ENCODE measurements around the gene MMP17. TPM values are rescaled to one million over a fixed set of nuclear protein-coding genes. Genes with fewer than 3 reads are reported as not detected.

The MMP17 gene
- total and polyA plus RNA-seq, 2 donors (not counting 1 experiment from before 2014, with no cell fraction given) = 3.2 to 13.5 TPM

GRCh38 chr12:131853832-131854797 is 25.9 kb downstream of the MMP17 start:
- Histone ChIP-seq H3K36me3 (ENCODE audit: control insufficient read depth, insufficient read depth, low read length) (no peaks in the 10 kb centered on the region), H3K9me3 (ENCODE audit: control insufficient read depth, insufficient read depth, low read depth, low read length) (no peaks in the 10 kb centered on the region), H3K9ac (ENCODE audit: insufficient read depth, low read length) (no peak overlapping the region), H3K4me2 (ENCODE audit: extremely low read depth, insufficient read depth, low read length) (no peak overlapping the region), H3K27ac (ENCODE audit: insufficient read depth, low read length) (no peak overlapping the region), H3K4me3 (replicated peaks in 1 of 4; ENCODE audit: control extremely low read depth in 1 of 4, insufficient read depth in 1 of 4, low read depth in 3 of 4, low read length in 4 of 4) (no peak overlapping the region), H4K20me1 (ENCODE audit: control insufficient read depth, extremely low read depth, insufficient read depth, low read length) (no peaks in the 10 kb centered on the region), H3K27me3 (ENCODE audit: control insufficient read depth, insufficient read depth, low read length) (peaks cover 5% of the 10 kb centered on the region), H3K79me2 (ENCODE audit: control insufficient read depth, insufficient read depth, low read length) (no peaks in the 10 kb centered on the region), H3K4me1 (ENCODE audit: control insufficient read depth, extremely low read depth, insufficient read depth, low read length) (no peaks in the 10 kb centered on the region), H2AFZ (ENCODE audit: low read length) (no peak overlapping the region)
- no peak for DNase-seq (ENCODE audit: low read depth in 2 of 2)
- TF ChIP-seq EZH2 (IDR thresholded peaks at IDR 0.05; ENCODE audit: low read length, missing control alignments) = no peak
- no peak for TF ChIP-seq CTCF (conservative IDR thresholded peaks at IDR 0.05 in 1 of 2, IDR thresholded peaks at IDR 0.05 in 1 of 2; ENCODE audit: low read depth in 1 of 2, low read length in 2 of 2)

GRCh38 chr12:131854861-131855476 is 26.8 kb downstream of the MMP17 start:
- Histone ChIP-seq H3K4me1 (ENCODE audit: control insufficient read depth, extremely low read depth, insufficient read depth, low read length) (no peaks in the 10 kb centered on the region), H3K9me3 (ENCODE audit: control insufficient read depth, insufficient read depth, low read depth, low read length) (no peaks in the 10 kb centered on the region), H3K4me2 (ENCODE audit: extremely low read depth, insufficient read depth, low read length) (no peak overlapping the region), H2AFZ (ENCODE audit: low read length) (no peak overlapping the region), H3K27me3 (ENCODE audit: control insufficient read depth, insufficient read depth, low read length) (peaks cover 5% of the 10 kb centered on the region), H3K79me2 (ENCODE audit: control insufficient read depth, insufficient read depth, low read length) (no peaks in the 10 kb centered on the region), H3K27ac (ENCODE audit: insufficient read depth, low read length) (no peak overlapping the region), H3K4me3 (replicated peaks in 1 of 4; ENCODE audit: control extremely low read depth in 1 of 4, insufficient read depth in 1 of 4, low read depth in 3 of 4, low read length in 4 of 4) (no peak overlapping the region), H4K20me1 (ENCODE audit: control insufficient read depth, extremely low read depth, insufficient read depth, low read length) (no peaks in the 10 kb centered on the region), H3K36me3 (ENCODE audit: control insufficient read depth, insufficient read depth, low read length) (no peaks in the 10 kb centered on the region), H3K9ac (ENCODE audit: insufficient read depth, low read length) (no peak overlapping the region)
- no peak for DNase-seq (ENCODE audit: low read depth in 2 of 2)
- TF ChIP-seq EZH2 (IDR thresholded peaks at IDR 0.05; ENCODE audit: low read length, missing control alignments) (no peak), CTCF (conservative IDR thresholded peaks at IDR 0.05 in 1 of 2, IDR thresholded peaks at IDR 0.05 in 1 of 2; ENCODE audit: low read depth in 1 of 2, low read length in 2 of 2) (no peak)

- no peak overlapping the region for H2AFZ ChIP-seq (ENCODE audit: low read length)
- peaks cover 5% of the 10 kb centered on the region for H3K27me3 ChIP-seq (ENCODE audit: control insufficient read depth, insufficient read depth, low read length)
- H3K9me3 ChIP-seq (ENCODE audit: control insufficient read depth, insufficient read depth, low read depth, low read length) = no peaks in the 10 kb centered on the region
- no peaks in the 10 kb centered on the region for H4K20me1 ChIP-seq (ENCODE audit: control insufficient read depth, extremely low read depth, insufficient read depth, low read length)
- no peak for DNase-seq (ENCODE audit: low read depth in 2 of 2)
- H3K4me1 ChIP-seq (ENCODE audit: control insufficient read depth, extremely low read depth, insufficient read depth, low read length) = peaks cover 3% of the 10 kb centered on the region
- H3K36me3 ChIP-seq (ENCODE audit: control insufficient read depth, insufficient read depth, low read length) = no peaks in the 10 kb centered on the region
- no peak overlapping the region for H3K27ac ChIP-seq (ENCODE audit: insufficient read depth, low read length)
- no peaks in the 10 kb centered on the region for H3K79me2 ChIP-seq (ENCODE audit: control insufficient read depth, insufficient read depth, low read length)
- H3K4me3 ChIP-seq (replicated peaks in 1 of 4; ENCODE audit: control extremely low read depth in 1 of 4, insufficient read depth in 1 of 4, low read depth in 3 of 4, low read length in 4 of 4) = no peak overlapping the region
- peak; percentile 16 for TF ChIP-seq EZH2 (IDR thresholded peaks at IDR 0.05; ENCODE audit: low read length, missing control alignments)
- TF ChIP-seq CTCF (conservative IDR thresholded peaks at IDR 0.05 in 1 of 2, IDR thresholded peaks at IDR 0.05 in 1 of 2; ENCODE audit: low read depth in 1 of 2, low read length in 2 of 2) = no peak
- H3K4me2 ChIP-seq (ENCODE audit: extremely low read depth, insufficient read depth, low read length) = no peak overlapping the region
- H3K9ac ChIP-seq (ENCODE audit: insufficient read depth, low read length) = no peak overlapping the region
Observed at GRCh38 chr12:131855521-131856142, 27.4 kb downstream of the MMP17 start.

All from fibroblast of lung (primary cell).